ENCODE data around the gene PMEL. TPM values are rescaled to one million over a fixed set of nuclear protein-coding genes. Genes with fewer than 3 reads are reported as not detected.
A peak's percentile ranks its signal among the peaks of the same experiment; 100 is the strongest.

The PMEL gene
- total and polyA plus RNA-seq, 2 donors from 2014 or later = 1.7 to 3.5 TPM

DNA sequence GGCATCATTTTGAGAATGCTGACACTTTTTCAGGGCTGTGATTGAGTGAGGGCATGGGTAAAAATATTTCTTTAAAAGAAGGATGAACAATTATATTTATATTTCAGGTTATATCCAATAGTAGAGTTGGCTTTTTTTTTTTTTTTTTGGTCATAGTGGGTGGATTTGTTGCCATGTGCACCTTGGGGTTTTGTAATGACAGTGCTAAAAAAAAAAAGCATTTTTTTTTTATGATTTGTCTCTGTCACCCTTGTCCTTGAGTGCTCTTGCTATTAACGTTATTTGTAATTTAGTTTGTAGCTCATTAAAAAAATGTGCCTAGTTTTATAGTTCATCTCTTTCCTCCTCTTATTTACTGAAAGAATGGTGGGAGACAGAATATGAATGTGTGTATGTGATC is 6.6 kb upstream of the PMEL start:
- Histone ChIP-seq H3K9me3 (ENCODE audit: control insufficient read depth in 2 of 3, insufficient read depth in 1 of 3, low read length in 3 of 3) (no peaks in the 10 kb centered on the region), H3K36me3 (ENCODE audit: control insufficient read depth in 2 of 3, insufficient read depth in 3 of 3, low read length in 3 of 3) (peaks cover 0 to 2% (median 0%) of the 10 kb centered on the region in 3 donors), H3K27ac (ENCODE audit: low read depth in 2 of 2, low read length in 2 of 2) (peak overlapping the region; percentile 85 to 89), H3K4me1 (ENCODE audit: control insufficient read depth in 2 of 3, insufficient read depth in 2 of 3, low read depth in 1 of 3, low read length in 3 of 3) (peaks cover 3 to 13% (median 6%) of the 10 kb centered on the region in 3 donors), H3K9ac (ENCODE audit: low read length in 3 of 3) (peak overlapping the region in 1 of 3 donors; percentile 96), H3K27me3 (ENCODE audit: control insufficient read depth, insufficient read depth, low read length) (no peaks in the 10 kb centered on the region), H3K4me3 (ENCODE audit: low read length in 3 of 3) (peak overlapping the region; percentile 64 to 94 (median 77))
- intact Hi-C loops (cut with DNase I) = no loop called here
- DNase-seq (no peak), FAIRE-seq (no peak)
- TF ChIP-seq, protein P1, sequence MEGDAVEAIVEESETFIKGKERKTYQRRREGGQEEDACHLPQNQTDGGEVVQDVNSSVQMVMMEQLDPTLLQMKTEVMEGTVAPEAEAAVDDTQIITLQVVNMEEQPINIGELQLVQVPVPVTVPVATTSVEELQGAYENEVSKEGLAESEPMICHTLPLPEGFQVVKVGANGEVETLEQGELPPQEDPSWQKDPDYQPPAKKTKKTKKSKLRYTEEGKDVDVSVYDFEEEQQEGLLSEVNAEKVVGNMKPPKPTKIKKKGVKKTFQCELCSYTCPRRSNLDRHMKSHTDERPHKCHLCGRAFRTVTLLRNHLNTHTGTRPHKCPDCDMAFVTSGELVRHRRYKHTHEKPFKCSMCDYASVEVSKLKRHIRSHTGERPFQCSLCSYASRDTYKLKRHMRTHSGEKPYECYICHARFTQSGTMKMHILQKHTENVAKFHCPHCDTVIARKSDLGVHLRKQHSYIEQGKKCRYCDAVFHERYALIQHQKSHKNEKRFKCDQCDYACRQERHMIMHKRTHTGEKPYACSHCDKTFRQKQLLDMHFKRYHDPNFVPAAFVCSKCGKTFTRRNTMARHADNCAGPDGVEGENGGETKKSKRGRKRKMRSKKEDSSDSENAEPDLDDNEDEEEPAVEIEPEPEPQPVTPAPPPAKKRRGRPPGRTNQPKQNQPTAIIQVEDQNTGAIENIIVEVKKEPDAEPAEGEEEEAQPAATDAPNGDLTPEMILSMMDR (IDR thresholded peaks at IDR 0.05; ENCODE audit: borderline replicate concordance, extremely low read depth, insufficient read depth) = no peak

DNA sequence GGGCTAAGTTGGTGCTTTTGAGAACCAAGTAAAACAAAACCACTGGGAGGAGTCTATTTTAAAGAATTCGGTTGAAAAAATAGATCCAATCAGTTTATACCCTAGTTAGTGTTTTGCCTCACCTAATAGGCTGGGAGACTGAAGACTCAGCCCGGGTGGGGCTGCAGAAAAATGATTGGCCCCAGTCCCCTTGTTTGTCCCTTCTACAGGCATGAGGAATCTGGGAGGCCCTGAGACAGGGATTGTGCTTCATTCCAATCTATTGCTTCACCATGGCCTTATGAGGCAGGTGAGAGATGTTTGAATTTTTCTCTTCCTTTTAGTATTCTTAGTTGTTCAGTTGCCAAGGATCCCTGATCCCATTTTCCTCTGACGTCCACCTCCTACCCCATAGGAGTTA is 6.2 kb upstream of the PMEL start:
- DNase-seq = no peak
- Histone ChIP-seq H3K4me3 (ENCODE audit: low read length in 3 of 3) (no peak overlapping the region), H3K27ac (ENCODE audit: low read depth in 2 of 2, low read length in 2 of 2) (no peak overlapping the region), H3K9me3 (ENCODE audit: control insufficient read depth in 2 of 3, insufficient read depth in 1 of 3, low read length in 3 of 3) (no peaks in the 10 kb centered on the region), H3K4me1 (ENCODE audit: control insufficient read depth in 2 of 3, insufficient read depth in 2 of 3, low read depth in 1 of 3, low read length in 3 of 3) (peaks cover 3 to 15% (median 6%) of the 10 kb centered on the region in 3 donors), H3K27me3 (ENCODE audit: control insufficient read depth, insufficient read depth, low read length) (no peaks in the 10 kb centered on the region), H3K9ac (ENCODE audit: low read length in 3 of 3) (no peak overlapping the region), H3K36me3 (ENCODE audit: control insufficient read depth in 2 of 3, insufficient read depth in 3 of 3, low read length in 3 of 3) (peaks cover 0 to 2% (median 0%) of the 10 kb centered on the region in 3 donors)
- TF ChIP-seq, protein P1 (IDR thresholded peaks at IDR 0.05; ENCODE audit: borderline replicate concordance, extremely low read depth, insufficient read depth) = no peak
- intact Hi-C loops (cut with DNase I) = no loop called here
- no peak for FAIRE-seq

DNA sequence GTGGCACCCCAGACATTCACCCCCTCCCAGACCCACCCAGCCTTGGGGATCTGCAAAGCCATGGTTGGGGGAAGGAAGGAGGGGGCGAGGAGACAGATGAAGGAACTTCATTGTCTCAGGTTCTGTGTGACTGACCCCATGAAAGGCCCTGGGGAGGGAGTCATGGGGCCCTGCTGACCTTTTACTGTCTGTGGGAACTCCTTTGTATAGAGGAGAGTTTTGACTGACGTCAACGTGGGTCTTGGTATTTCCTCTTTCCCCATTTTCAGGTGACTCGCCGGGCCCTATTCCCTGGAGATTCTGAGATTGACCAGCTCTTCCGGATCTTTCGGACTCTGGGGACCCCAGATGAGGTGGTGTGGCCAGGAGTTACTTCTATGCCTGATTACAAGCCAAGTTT is 4.9 kb upstream of the PMEL start:
- H3K4me3 ChIP-seq (ENCODE audit: low read length in 3 of 3) = no peak overlapping the region
- DNase-seq (no peak), FAIRE-seq (no peak)
- intact Hi-C loops (cut with DNase I) = no loop called here
- peaks cover 3 to 21% (median 8%) of the 10 kb centered on the region in 3 donors for H3K4me1 ChIP-seq (ENCODE audit: control insufficient read depth in 2 of 3, insufficient read depth in 2 of 3, low read depth in 1 of 3, low read length in 3 of 3)
- no peaks in the 10 kb centered on the region for H3K9me3 ChIP-seq (ENCODE audit: control insufficient read depth in 2 of 3, insufficient read depth in 1 of 3, low read length in 3 of 3)
- no peaks in the 10 kb centered on the region for H3K27me3 ChIP-seq (ENCODE audit: control insufficient read depth, insufficient read depth, low read length)
- TF ChIP-seq, protein P1 (IDR thresholded peaks at IDR 0.05; ENCODE audit: borderline replicate concordance, extremely low read depth, insufficient read depth) = no peak
- no peak overlapping the region for H3K27ac ChIP-seq (ENCODE audit: low read depth in 2 of 2, low read length in 2 of 2)
- no peak overlapping the region for H3K9ac ChIP-seq (ENCODE audit: low read length in 3 of 3)
- peaks cover 0 to 2% (median 0%) of the 10 kb centered on the region in 3 donors for H3K36me3 ChIP-seq (ENCODE audit: control insufficient read depth in 2 of 3, insufficient read depth in 3 of 3, low read length in 3 of 3)

DNA sequence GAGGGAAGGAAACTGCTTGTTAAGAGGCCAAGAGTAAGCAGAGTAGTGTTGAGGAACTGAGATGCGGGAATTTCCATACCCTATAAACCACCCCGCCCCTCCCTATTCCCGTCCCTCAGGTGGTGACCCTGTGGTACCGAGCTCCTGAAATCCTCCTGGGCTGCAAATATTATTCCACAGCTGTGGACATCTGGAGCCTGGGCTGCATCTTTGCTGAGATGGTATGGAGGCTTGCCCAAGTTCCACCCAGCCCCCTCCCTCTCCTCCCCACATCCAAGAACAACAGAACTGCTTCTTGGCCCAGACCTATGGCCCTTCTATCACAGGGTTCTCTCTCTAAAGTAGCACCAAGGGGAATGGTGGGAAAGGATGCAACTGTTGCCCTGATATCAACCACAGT is 3.5 kb upstream of the PMEL start:
- no peaks in the 10 kb centered on the region for H3K27me3 ChIP-seq (ENCODE audit: control insufficient read depth, insufficient read depth, low read length)
- H3K9me3 ChIP-seq (ENCODE audit: control insufficient read depth in 2 of 3, insufficient read depth in 1 of 3, low read length in 3 of 3) = no peaks in the 10 kb centered on the region
- H3K36me3 ChIP-seq (ENCODE audit: control insufficient read depth in 2 of 3, insufficient read depth in 3 of 3, low read length in 3 of 3) = peaks cover 0 to 2% (median 0%) of the 10 kb centered on the region in 3 donors
- H3K9ac ChIP-seq (ENCODE audit: low read length in 3 of 3) = no peak overlapping the region
- intact Hi-C loops (cut with DNase I) = no loop called here
- FAIRE-seq (no peak), DNase-seq (no peak)
- H3K4me1 ChIP-seq (ENCODE audit: control insufficient read depth in 2 of 3, insufficient read depth in 2 of 3, low read depth in 1 of 3, low read length in 3 of 3) = peaks cover 3 to 15% (median 8%) of the 10 kb centered on the region in 3 donors
- TF ChIP-seq, protein P1 (IDR thresholded peaks at IDR 0.05; ENCODE audit: borderline replicate concordance, extremely low read depth, insufficient read depth) = no peak
- H3K27ac ChIP-seq (ENCODE audit: low read depth in 2 of 2, low read length in 2 of 2) = no peak overlapping the region
- H3K4me3 ChIP-seq (ENCODE audit: low read length in 3 of 3) = no peak overlapping the region
